HG03025 (cell line): Measurements from ENCODE around the gene HCN3.
"Not testable (repeated sequence)": the region's sequence is repeated elsewhere in the genome, so short reads cannot be mapped to it uniquely, and the experiment has no call there.

Experiments used
- ATAC-seq: cut with Tn5 transposase; IDR thresholded peaks from one replicate; pipeline ENCODE4 v1.9.1; 2021; ENCODE audit warnings: mild to moderate bottlenecking, moderate library complexity; ENCODE audit not compliant: unreplicated experiment, low FRiP score

The HCN3 gene

GRCh38 chr1:155326631-155327037 is 49.4 kb downstream of the HCN3 start:
- ATAC-seq, result no peak

- ATAC-seq, result no peak
Measured at GRCh38 chr1:155327981-155328380, 50.7 kb downstream of the HCN3 start.

GRCh38 chr1:155328856-155329255 is 51.6 kb downstream of the HCN3 start:
- not testable (repeated sequence) for ATAC-seq

GRCh38 chr1:155329980-155330598 is 52.8 kb downstream of the HCN3 start:
- no peak for ATAC-seq

- no peak for ATAC-seq
Measured at GRCh38 chr1:155334962-155335361, 57.7 kb downstream of the HCN3 start.
